ENCODE data around the gene RSAD1.

DNA sequence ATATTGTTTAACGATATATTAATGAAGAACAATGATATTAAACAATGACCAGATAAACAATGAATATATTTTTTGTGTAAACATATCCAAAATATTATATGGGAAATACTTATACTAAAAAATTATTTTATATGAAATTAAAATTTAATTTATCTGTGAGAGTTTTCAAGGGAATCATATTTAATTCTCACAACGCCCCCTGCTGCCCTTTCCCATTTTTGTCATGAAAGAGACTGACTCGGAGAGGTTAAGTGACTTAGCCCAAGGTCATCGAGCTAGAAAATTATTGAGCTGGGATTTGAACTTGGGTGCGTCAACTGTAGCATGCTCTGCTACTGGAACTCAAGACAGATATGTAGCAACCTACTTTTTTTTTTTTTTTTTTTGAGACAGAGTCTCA is 22.4 kb downstream of the RSAD1 start:
- TF ChIP-seq, protein P1, sequence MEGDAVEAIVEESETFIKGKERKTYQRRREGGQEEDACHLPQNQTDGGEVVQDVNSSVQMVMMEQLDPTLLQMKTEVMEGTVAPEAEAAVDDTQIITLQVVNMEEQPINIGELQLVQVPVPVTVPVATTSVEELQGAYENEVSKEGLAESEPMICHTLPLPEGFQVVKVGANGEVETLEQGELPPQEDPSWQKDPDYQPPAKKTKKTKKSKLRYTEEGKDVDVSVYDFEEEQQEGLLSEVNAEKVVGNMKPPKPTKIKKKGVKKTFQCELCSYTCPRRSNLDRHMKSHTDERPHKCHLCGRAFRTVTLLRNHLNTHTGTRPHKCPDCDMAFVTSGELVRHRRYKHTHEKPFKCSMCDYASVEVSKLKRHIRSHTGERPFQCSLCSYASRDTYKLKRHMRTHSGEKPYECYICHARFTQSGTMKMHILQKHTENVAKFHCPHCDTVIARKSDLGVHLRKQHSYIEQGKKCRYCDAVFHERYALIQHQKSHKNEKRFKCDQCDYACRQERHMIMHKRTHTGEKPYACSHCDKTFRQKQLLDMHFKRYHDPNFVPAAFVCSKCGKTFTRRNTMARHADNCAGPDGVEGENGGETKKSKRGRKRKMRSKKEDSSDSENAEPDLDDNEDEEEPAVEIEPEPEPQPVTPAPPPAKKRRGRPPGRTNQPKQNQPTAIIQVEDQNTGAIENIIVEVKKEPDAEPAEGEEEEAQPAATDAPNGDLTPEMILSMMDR (IDR thresholded peaks at IDR 0.05; ENCODE audit: low read depth, low read length, poor library complexity, severe bottlenecking), result peak; percentile 44
- no peak for TF ChIP-seq EZH2phosphoT487 (IDR thresholded peaks at IDR 0.05; ENCODE audit: borderline replicate concordance, low read length)
